ENCODE data around the gene BCAR3.

GRCh38 chr1:93658188-93658587, 23.4 kb downstream of the BCAR3 start:
- no peak for TF ChIP-seq CTCF (IDR thresholded peaks at IDR 0.05; ENCODE audit: borderline replicate concordance, extremely low read depth, low read length, poor library complexity, severe bottlenecking)
- TF ChIP-seq EZH2 (IDR thresholded peaks at IDR 0.05; ENCODE audit: borderline replicate concordance, low read depth, low read length, severe bottlenecking): no peak
